Right cardiac atrium (tissue), 5 donors: ENCODE data around the gene ANG. TPM values are rescaled to one million over a fixed set of nuclear protein-coding genes. Genes with fewer than 3 reads are reported as not detected.

Experiments used
- ATAC-seq, 2 donors: fragments of 200-7000 bp; cut with Tn5 transposase; one replicate each; pipeline versions ENCODE4 v1.8.0 to v1.9.1; 2020; ENCODE audit warnings: moderate library complexity in 2 of 2, mild to moderate bottlenecking in 1 of 2
- DNase-seq, 3 donors: peaks; one replicate each; pipeline ENCODE4 v3.0.0-alpha.2; 2020
- H3K27ac ChIP-seq: one replicate; pipeline ENCODE4 v1.5.1; 2013; ENCODE audit warnings: mild to moderate bottlenecking, low read length, control low read depth, moderate library complexity
- H3K27me3 ChIP-seq: one replicate; pipeline ENCODE4 v1.6.1; 2013; ENCODE audit not compliant: control insufficient read depth, insufficient read depth
- H3K4me1 ChIP-seq: one replicate; pipeline ENCODE4 v1.6.1; 2013; ENCODE audit warnings: low read length; ENCODE audit not compliant: control insufficient read depth, insufficient read depth
- H3K4me3 ChIP-seq: one replicate; pipeline ENCODE4 v1.5.1; 2013; ENCODE audit warnings: low read length, control low read depth
- H3K9me3 ChIP-seq: one replicate; pipeline ENCODE4 v1.6.1; 2013; ENCODE audit warnings: low read length; ENCODE audit not compliant: control insufficient read depth
- WGBS: extraction: QIAGEN DNeasy Blood & Tissue Kit; methylation state at CpG from one replicate; pipeline ENCODE4 v1.1.7; 2013; 5-methylcytosine and 5-hydroxymethylcytosine counted together
- intact Hi-C, 4 donors: fragments of 100-400 bp; cut with DNase I; formaldehyde crosslinking; loops; one replicate each; pipeline versions ENCODE4 v1.11.0 to v1.14.0; 2022 to 2023
- polyA plus RNA-seq: library from polyadenylated mRNA; stranded (reverse); fragments of 200-250 nt; gene quantifications from one replicate; pipeline ENCODE4 v1.2.3, GENCODE V29; 2013
- total RNA-seq, 4 donors: library from RNA; stranded (reverse); fragmentation: NEBNext Ultra II Directional; extraction: Animal tissue kit (Norgen Biotek cat#: 25700); gene quantifications; one replicate each; pipeline ENCODE4 v1.2.1, GENCODE V29; 2021
- donor health status: healthy with polysubstance abuse.
- donor health status: DM: no; HTN: yes; CAD: no.
- donor health status: DM: no; HTN: no; CAD: no.
- donor health status: DM: no; HTN: yes; CAD: no; lungs with severe emphysema.
- donor health status: DM: yes; HTN: yes; CAD: no.

ANG gene
- total and polyA plus RNA-seq, 5 donors, result 6.1 to 11.0 (median 7.7) TPM

DNA sequence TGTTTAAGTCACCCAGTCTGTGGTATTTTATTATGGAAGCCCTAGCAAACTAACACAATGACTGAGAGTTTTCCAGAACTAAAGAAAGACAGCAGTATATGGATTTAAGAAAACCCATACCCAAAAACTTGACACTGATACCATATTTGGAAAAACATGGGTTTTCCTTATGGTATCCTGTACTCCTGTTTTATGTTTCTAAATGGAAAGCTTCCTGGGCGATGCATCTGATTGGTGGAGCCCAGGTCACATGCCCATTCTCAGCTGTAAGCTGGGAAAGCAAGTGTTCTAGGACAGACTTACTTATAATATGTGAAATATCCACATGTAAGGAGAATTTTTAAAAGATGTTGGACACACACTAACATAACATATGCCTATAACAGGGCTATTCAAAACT lies 8.7 kb upstream of the ANG start:
- Histone ChIP-seq H3K27me3 (no peaks in the 10 kb centered on the region), H3K27ac (no peak overlapping the region), H3K9me3 (no peaks in the 10 kb centered on the region), H3K4me1 (peaks cover 6% of the 10 kb centered on the region), H3K4me3 (no peak overlapping the region)
- intact Hi-C loops, result loop anchor here (2.0 to 5.0 kb wide), 5 partner anchors 48 to 348 kb away; partner anchors contain the start of genes PARP2 (in 2 of the 4) and CCNB1IP1 (in 1 of the 4)
- WGBS, result 88% methylated on average over 1 of the region's 1 CpG
- no peak for ATAC-seq
- DNase-seq, result peak in 2 of 3 donors; percentile 43 to 72

GRCh38 chr14:20680363-20680762 lies 8.2 kb upstream of the ANG start:
- peaks cover 6% of the 10 kb centered on the region for H3K4me1 ChIP-seq
- no peaks in the 10 kb centered on the region for H3K9me3 ChIP-seq
- ATAC-seq (no peak), DNase-seq (no peak)
- WGBS, result 63% methylated on average over 8 of the region's 8 CpGs
- H3K27me3 ChIP-seq, result no peaks in the 10 kb centered on the region
- H3K4me3 ChIP-seq, result peak overlapping the region; percentile 81
- no peak overlapping the region for H3K27ac ChIP-seq
- intact Hi-C loops, result loop anchor here (2.0 to 5.0 kb wide), 5 partner anchors 48 to 348 kb away; partner anchors contain the start of genes PARP2 (in 2 of the 4) and CCNB1IP1 (in 1 of the 4)

DNA sequence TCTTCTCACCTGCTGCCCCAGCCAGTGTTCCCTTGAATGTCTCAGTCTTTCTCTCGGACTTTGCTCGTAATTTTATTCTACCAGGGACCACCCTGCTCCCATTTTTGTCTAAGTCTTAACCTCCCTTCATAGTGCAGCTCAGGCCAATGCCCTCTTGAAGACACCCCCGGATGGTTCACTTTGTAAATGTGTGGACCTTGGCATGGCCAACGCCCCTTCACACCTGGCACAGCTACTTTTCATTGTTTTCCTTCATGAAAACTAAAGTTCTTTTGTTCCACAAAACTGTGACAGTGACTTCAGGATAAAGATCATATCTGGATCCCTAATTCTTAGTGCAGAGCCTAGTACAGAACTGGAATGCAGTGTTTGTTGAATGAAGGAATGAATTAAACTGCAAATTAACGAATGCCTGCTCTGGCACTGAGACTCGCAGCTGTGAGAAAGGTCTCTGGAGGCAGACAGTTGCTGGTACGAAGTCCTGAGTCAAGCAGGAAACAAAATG lies 7.7 kb upstream of the ANG start:
- H3K27me3 ChIP-seq, result no peaks in the 10 kb centered on the region
- no peak for ATAC-seq
- peak overlapping the region; percentile 99 for H3K27ac ChIP-seq
- DNase-seq, result peak in 1 of 3 donors; percentile 24
- intact Hi-C loops, result loop anchor here (2.0 to 5.0 kb wide), 5 partner anchors 49 to 349 kb away; partner anchors contain the start of genes PARP2 (in 2 of the 4) and CCNB1IP1 (in 1 of the 4)
- peak overlapping the region; percentile 81 for H3K4me3 ChIP-seq
- peaks cover 6% of the 10 kb centered on the region for H3K4me1 ChIP-seq
- 16% methylated on average over 7 of the region's 7 CpGs for WGBS
- no peaks in the 10 kb centered on the region for H3K9me3 ChIP-seq

DNA sequence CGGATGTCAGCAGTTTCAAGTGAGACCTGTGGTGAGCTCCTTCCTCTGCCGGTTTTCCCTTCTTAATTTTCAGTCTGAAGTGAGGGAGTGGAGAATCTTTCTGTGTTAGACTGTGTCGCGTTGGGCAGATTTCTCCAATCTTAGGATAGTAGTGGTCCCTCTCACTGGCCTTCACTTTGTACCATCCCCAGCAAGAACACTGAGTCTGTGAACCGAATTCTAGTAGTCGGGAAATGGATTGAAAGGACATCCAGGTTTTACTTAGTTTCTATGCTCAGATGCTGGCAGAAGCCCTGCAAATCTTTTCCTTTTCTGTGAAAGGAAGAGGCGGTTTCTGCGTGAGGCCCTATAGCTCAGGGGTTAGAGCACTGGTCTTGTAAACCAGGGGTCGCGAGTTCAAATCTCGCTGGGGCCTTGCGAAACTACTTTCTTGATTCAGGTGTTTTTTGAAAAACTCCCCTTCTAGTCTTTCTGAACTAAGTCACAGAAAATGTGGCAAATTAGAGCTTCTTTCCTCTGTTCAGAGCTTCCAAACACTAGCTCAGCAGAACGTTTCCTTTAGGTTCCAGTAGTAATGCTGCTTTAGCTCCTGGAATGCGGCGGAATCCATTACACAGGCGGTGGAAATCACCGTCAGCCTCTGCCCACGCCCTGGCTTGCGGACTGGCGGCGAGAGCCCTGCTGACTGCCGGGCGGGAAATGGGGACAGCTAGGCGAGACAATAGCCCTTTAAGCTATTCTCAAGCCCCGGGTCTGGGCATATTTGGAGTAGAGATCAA lies 7.0 kb upstream of the ANG start:
- WGBS, result 1% methylated on average over 25 of the region's 25 CpGs

GRCh38 chr14:20682127-20682434 lies 6.5 kb upstream of the ANG start:
- no peaks in the 10 kb centered on the region for H3K9me3 ChIP-seq
- H3K4me1 ChIP-seq, result peaks cover 6% of the 10 kb centered on the region
- H3K27ac ChIP-seq, result peak overlapping the region; percentile 99
- DNase-seq (no peak), ATAC-seq (no peak)
- intact Hi-C loops, result loop anchor here (5.0 kb wide), 4 partner anchors 50 to 350 kb away; partner anchors contain the start of genes PARP2 (in 2 of the 4) and CCNB1IP1 (in 1 of the 4)
- no peaks in the 10 kb centered on the region for H3K27me3 ChIP-seq
- H3K4me3 ChIP-seq, result peak overlapping the region; percentile 81
- under 1% methylated on average over 11 of the region's 11 CpGs for WGBS

More for the DNA sequence above, 7.0 kb upstream of the ANG start:
- Histone ChIP-seq H3K9me3 (no peaks in the 10 kb centered on the region), H3K27ac (peak overlapping the region; percentile 99), H3K27me3 (no peaks in the 10 kb centered on the region), H3K4me1 (peaks cover 6% of the 10 kb centered on the region), H3K4me3 (peak overlapping the region; percentile 81)
- intact Hi-C loops, result loop anchor here (2.0 to 5.0 kb wide), 5 partner anchors 49 to 349 kb away; partner anchors contain the start of genes PARP2 (in 2 of the 4) and CCNB1IP1 (in 1 of the 4)
- DNase-seq (peak; percentile 82 to 92 (median 87)), ATAC-seq (peak; percentile 50 to 55)

DNA sequence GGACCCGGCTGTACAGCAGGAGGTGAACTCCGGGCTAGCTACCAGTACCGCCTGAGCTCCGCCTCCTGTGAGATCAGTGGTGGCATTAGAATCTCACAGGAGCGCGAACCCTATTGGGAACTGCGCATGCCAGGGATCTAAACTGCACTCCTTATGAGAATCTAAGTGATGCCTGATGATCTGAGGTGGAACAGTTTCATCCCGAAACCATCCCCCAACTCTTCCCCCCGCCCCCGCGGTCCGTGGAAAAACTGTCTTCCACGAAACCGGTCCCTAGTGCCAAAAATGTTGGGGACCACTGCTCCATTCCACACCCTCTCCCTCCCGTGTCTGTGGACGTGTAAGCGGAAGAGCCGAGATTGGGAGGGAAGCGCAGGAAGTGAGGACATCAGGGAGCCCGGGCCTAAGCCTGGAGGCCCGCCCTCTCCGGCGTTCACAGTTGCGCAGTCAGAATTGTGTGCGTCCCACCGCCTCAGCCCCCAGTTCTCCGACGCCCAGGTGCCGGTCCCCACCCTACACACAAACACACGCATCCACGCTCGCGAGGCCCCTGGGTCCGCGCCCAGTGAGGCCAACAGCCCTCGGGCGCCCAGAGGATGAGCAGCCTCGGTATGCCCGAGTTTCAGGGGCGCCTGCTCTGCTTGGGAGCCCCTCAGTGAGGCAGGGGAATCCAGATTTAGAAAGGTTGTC lies 6.0 kb upstream of the ANG start:
- under 1% methylated on average over 40 of the region's 40 CpGs for WGBS
- peak; percentile 93 to 94 for ATAC-seq
- Histone ChIP-seq H3K4me1 (peaks cover 6% of the 10 kb centered on the region), H3K27me3 (no peaks in the 10 kb centered on the region), H3K4me3 (peak overlapping the region; percentile 81), H3K27ac (peak overlapping the region; percentile 99), H3K9me3 (no peaks in the 10 kb centered on the region)
- DNase-seq, result peak; percentile 93 to 96 (median 95)
- intact Hi-C loops, result loop anchor here (5.0 kb wide), 4 partner anchors 50 to 350 kb away; partner anchors contain the start of genes PARP2 (in 2 of the 4) and CCNB1IP1 (in 1 of the 4)

- H3K4me1 ChIP-seq, result peaks cover 6% of the 10 kb centered on the region
Measured at GRCh38 chr14:20683125-20683890, 5.3 kb upstream of the ANG start.

DNA sequence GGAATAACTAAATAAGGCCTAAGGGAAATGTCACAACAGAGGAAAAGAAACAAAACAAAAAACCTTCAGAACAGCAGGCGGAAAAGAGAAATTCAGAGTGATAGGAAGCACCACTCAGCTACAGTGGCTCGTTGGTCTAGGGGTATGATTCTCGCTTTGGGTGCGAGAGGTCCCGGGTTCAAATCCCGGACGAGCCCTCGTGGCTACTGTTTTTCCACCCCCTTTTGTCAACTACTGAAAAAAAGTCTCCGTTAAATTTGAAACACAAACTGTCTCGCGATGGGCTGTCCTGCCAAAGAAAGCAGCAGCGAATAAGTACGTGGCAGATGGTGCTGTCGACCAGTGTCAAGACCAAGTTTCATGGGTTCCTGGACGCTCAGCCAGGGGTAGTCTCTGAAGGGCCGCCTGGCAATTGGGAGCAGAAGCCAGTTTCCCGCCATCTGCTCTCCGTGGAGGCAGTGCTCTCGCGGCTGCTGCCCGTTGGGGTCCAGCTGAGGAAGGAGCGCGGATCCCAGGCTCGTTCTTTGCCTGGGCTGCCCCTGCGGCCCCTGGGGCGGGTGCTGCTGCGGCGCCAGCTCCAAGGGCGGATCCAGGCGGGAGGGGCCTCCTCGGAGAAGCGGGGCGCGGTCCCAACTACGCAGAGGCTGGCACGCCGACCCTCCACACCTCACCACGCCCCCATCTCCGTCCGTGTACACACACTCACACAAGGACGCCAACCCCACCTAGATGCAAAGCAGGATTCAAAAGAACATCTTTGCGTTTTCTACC lies 4.5 kb upstream of the ANG start, which contains the start of gene RNASE4:
Gene RNASE4, plus strand, starts transcription at position 670 of the 771 bp plus-strand sequence. CDS start 14,812 bp downstream, outside the sequence.
- DNase-seq, result peak; percentile 88 to 95 (median 94)
- peaks cover 6% of the 10 kb centered on the region for H3K4me1 ChIP-seq
- intact Hi-C loops, result loop anchor here (2.0 to 5.0 kb wide), 5 partner anchors 52 to 352 kb away; partner anchors contain the start of genes PARP2 (in 2 of the 4) and CCNB1IP1 (in 1 of the 4)

More at GRCh38 chr14:20683125-20683890, 5.3 kb upstream of the ANG start:
- Histone ChIP-seq H3K9me3 (no peaks in the 10 kb centered on the region), H3K27ac (peak overlapping the region; percentile 99), H3K4me3 (peak overlapping the region; percentile 81), H3K27me3 (no peaks in the 10 kb centered on the region)
- WGBS, result under 1% methylated on average over 38 of the region's 38 CpGs
- intact Hi-C loops, result loop anchor here (5.0 kb wide), 4 partner anchors 51 to 351 kb away; partner anchors contain the start of genes PARP2 (in 2 of the 4) and CCNB1IP1 (in 1 of the 4)
- peak; percentile 63 to 70 for ATAC-seq
- peak; percentile 78 to 89 (median 86) for DNase-seq

DNA sequence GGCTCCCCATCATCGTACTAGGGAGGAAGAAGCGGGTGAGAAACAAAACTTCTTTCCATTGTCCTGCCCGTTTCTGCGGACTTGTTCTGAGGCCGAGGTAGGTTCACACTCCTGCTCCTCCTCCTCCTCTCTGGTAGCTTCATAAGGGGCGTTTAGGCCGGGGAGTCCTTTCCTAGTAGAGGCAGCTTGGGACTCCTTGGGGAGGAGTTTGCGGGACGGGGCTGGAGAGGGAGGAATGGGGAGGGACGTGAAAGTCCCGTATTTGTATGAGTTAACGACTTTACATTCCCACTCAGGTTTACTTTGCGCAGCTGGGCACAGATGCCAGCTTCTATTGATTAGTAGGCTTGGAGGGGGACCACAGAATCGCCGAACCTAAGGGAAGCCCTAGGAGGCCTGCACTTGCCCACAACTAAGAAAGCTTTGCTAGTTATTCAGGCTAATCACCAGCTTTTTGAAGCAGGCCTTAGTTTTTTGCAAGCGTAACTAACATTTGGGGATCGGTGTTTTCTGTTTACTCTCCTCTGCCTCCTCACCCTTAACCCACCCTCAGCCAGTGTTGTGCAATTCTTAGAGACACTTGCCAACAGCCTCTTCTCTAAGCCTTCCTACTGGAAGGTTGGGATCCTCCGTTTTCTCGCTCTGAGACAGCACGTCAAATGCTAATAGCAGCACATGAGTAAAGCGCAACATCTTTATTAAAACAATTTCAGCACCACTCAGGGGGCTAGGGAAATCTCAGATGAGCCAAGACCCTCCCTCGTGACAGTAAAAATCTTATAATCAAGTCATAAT lies 3.7 kb upstream of the ANG start:
- no peaks in the 10 kb centered on the region for H3K9me3 ChIP-seq
- H3K4me1 ChIP-seq, result peaks cover 6% of the 10 kb centered on the region
- H3K27me3 ChIP-seq, result no peaks in the 10 kb centered on the region
- intact Hi-C loops, result loop anchor here (2.0 to 5.0 kb wide), 5 partner anchors 53 to 353 kb away; partner anchors contain the start of genes PARP2 (in 2 of the 4) and CCNB1IP1 (in 1 of the 4)
- peak in 2 of 3 donors; percentile 39 to 65 for DNase-seq
- H3K4me3 ChIP-seq, result peak overlapping the region; percentile 81
- H3K27ac ChIP-seq, result peak overlapping the region; percentile 40
- 12% methylated on average over 22 of the region's 22 CpGs for WGBS
- no peak for ATAC-seq

More for the DNA sequence above, 4.5 kb upstream of the ANG start, which contains the start of gene RNASE4:
- Histone ChIP-seq H3K9me3 (no peaks in the 10 kb centered on the region), H3K4me3 (peak within 1 kb of the TSS; percentile 81), H3K27me3 (no peaks in the 10 kb centered on the region), H3K27ac (peak within 1 kb of the TSS; percentile 99)
- WGBS, result under 1% methylated on average over 42 of the region's 42 CpGs
- ATAC-seq, result peak; percentile 69 to 70
